NT2/D1 (cell line): ENCODE measurements around the gene TENM4.

Experiments
- DNase-seq: peaks from one replicate; pipeline ENCODE4 v3.0.0-alpha.2; 2011; ENCODE audit warnings: low read depth, low spot score
- H3K27me3 ChIP-seq: 2 replicates; pipeline ENCODE4 v1.6.0; 2011; ENCODE audit warnings: mild to moderate bottlenecking; ENCODE audit not compliant: insufficient read length, insufficient read depth
- H3K36me3 ChIP-seq: 2 replicates; pipeline ENCODE4 v1.6.1; 2011; ENCODE audit warnings: mild to moderate bottlenecking, low read length, mixed read lengths; ENCODE audit not compliant: insufficient read depth, insufficient read length
- H3K4me1 ChIP-seq: 2 replicates; pipeline ENCODE4 v1.5.1; 2011; ENCODE audit not compliant: insufficient read depth, insufficient read length
- H3K4me3 ChIP-seq: 2 replicates; pipeline ENCODE4 v1.5.1; 2011; ENCODE audit warnings: low read depth; ENCODE audit not compliant: insufficient read length
- H3K9ac ChIP-seq: 2 replicates; pipeline ENCODE4 v1.6.0; 2011; ENCODE audit warnings: low read depth; ENCODE audit not compliant: insufficient read length
- H3K9me3 ChIP-seq: 2 replicates; pipeline ENCODE4 v1.5.1; 2011; ENCODE audit warnings: mild to moderate bottlenecking, low read length; ENCODE audit not compliant: insufficient read depth
- SUZ12 ChIP-seq: IDR thresholded peaks from 2 replicates; pipeline ENCODE4 v1.6.1; 2011; ENCODE audit not compliant: insufficient read length, insufficient read depth; ENCODE audit errors: extremely low read depth
- YY1 ChIP-seq: IDR thresholded peaks from 2 replicates; pipeline ENCODE4 v1.6.1; 2011; ENCODE audit not compliant: insufficient read length, insufficient read depth
- ZNF274 ChIP-seq: IDR thresholded peaks from 2 replicates; pipeline ENCODE4 v1.6.1; 2011; ENCODE audit warnings: mild to moderate bottlenecking, low read depth, low read length

Gene TENM4

DNA sequence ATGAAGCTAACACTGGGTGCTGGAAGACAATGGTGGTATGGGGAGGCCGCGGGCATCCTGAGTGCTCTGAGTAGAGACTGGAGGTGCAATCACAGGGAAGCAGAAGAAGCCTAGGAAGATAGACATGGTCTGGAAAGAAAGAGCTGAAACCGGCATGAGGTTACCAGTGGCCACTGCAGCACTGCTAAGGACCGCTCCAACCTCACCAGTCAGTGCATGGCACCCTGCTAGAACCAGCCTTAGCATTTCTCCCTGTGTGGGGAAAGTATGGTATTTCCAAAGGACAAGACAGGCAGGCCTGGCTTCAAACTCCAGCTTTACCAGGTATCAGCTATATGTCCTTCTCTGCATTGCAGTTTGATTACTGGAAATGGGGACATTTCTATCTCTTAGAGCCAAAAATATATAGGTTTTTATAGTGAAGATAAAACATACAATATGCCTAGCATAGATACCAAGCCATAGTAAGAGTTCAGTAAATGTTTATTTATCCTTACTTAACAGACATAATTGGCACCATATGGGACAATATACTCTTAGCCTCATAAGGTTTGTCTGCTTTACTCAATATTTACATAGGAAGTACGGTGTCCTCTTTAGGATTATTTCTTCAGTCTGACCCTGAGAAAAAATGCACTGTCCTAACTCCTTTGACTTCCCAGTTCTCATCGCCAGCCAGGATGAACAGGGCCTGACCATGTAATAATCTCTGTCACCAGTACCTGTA lies 231.1 kb downstream of the TENM4 start:
- Histone ChIP-seq H3K36me3 (no peaks in the 10 kb centered on the region), H3K9ac (no peak overlapping the region), H3K4me1 (no peaks in the 10 kb centered on the region), H3K27me3 (no peaks in the 10 kb centered on the region), H3K4me3 (no peak overlapping the region), H3K9me3 (no peaks in the 10 kb centered on the region)
- no peak for DNase-seq
- no peak for TF ChIP-seq ZNF274
- no peak for TF ChIP-seq SUZ12
- TF ChIP-seq YY1 = no peak

DNA sequence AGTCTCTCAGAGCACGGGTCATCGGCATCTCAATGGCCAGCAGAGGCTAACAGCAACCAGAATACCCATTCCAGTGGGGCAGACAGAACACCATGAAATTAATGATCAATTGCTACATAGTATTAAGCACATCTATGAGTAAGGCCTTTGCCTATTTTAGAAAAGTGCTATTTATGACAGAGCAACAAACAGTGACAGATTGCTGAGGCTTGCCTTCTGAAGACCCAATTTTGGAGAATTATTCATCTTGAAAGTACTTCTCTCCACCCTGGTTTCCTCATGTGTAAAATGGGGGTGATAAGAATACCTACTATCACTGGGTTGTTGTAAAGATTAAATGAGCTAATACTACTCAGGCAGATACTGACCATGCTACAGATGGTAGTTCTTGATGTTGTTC lies 232.7 kb downstream of the TENM4 start:
- Histone ChIP-seq H3K9me3 (no peaks in the 10 kb centered on the region), H3K4me3 (no peak overlapping the region), H3K36me3 (no peaks in the 10 kb centered on the region), H3K27me3 (no peaks in the 10 kb centered on the region), H3K9ac (no peak overlapping the region), H3K4me1 (no peaks in the 10 kb centered on the region)
- TF ChIP-seq YY1 (no peak), ZNF274 (no peak), SUZ12 (no peak)
- DNase-seq = no peak

DNA sequence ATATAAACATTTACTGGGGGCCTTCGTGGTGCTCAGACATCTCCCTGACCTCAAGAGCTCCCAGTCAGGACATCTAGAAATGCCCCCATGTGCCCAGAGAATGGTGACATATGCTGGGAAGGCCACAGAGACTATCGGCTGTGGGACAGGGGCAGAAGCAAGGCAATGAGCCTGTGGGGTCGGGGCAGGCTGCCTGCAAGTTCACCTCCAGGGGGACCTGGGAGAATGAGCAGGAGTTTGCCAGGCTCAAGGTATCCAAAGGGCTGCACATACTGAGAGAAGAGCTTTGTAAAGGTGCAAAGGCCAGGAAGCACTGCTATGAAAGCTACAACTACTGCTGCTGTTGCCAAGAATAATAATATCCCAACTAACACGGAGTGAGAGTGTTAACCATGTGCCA lies 233.9 kb downstream of the TENM4 start:
- H3K27me3 ChIP-seq = no peaks in the 10 kb centered on the region
- TF ChIP-seq YY1 = no peak
- TF ChIP-seq ZNF274 = no peak
- no peak for TF ChIP-seq SUZ12
- H3K4me1 ChIP-seq = no peaks in the 10 kb centered on the region
- H3K36me3 ChIP-seq = no peaks in the 10 kb centered on the region
- H3K9me3 ChIP-seq = no peaks in the 10 kb centered on the region
- no peak for DNase-seq
- H3K4me3 ChIP-seq = no peak overlapping the region
- H3K9ac ChIP-seq = no peak overlapping the region

DNA sequence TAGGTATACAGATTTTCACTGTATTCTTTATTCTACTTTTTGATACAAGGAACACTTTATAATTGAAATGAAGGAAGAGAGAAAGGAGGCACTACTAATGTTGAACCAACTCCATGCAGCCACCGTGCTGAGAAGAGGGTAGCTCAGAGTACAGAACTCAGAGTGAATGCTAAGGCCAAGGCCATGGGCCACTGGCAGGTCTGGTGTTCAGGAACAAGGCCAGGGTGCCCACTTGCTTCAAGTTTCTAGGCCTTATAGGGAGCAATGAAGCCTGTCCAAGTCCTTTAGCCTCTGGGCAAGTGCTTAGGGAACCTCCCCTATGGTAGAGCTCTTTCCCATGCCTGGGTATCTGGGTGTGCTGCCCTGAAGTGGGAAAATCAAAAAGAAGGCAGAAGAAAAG lies 235.0 kb downstream of the TENM4 start:
- Histone ChIP-seq H3K36me3 (no peaks in the 10 kb centered on the region), H3K4me3 (no peak overlapping the region), H3K27me3 (no peaks in the 10 kb centered on the region), H3K9ac (no peak overlapping the region), H3K9me3 (no peaks in the 10 kb centered on the region), H3K4me1 (no peaks in the 10 kb centered on the region)
- no peak for DNase-seq
- TF ChIP-seq SUZ12 (no peak), YY1 (no peak), ZNF274 (no peak)

DNA sequence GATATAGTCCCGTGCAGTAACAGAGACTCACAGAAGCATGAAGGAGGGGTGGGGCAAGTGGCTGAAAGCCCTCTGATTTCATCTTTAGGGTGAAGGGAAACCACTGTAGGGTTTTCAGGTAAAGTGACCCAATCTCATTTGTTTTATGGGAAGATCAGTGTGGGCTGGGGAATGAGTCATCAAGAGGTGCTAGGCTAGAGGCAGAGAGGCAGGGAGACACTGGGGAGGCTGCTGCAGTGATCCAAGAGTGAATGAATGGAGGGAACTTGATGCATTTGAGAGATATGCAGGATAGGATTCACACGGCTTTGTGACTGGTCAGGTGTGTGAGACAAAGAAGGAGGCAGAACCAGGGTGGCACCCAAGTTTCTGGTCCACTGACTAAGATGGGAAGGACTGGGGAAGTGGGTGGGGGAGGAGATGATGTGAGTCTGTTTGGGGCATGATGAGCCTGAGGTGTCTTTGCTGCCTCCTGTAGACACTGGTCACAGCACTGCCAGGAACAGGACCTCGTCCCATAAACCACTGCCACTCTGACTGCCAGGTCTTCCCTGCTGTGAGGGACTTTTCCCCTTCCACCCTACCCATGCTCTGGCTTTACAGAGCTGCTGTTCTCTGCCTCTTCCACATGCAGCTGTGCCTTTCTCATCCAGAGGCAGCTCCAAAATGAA lies 239.0 kb downstream of the TENM4 start:
- Histone ChIP-seq H3K4me3 (no peak overlapping the region), H3K27me3 (no peaks in the 10 kb centered on the region), H3K9me3 (no peaks in the 10 kb centered on the region), H3K36me3 (no peaks in the 10 kb centered on the region), H3K4me1 (no peaks in the 10 kb centered on the region), H3K9ac (no peak overlapping the region)
- TF ChIP-seq SUZ12 (no peak), YY1 (no peak), ZNF274 (no peak)
- DNase-seq = no peak

DNA sequence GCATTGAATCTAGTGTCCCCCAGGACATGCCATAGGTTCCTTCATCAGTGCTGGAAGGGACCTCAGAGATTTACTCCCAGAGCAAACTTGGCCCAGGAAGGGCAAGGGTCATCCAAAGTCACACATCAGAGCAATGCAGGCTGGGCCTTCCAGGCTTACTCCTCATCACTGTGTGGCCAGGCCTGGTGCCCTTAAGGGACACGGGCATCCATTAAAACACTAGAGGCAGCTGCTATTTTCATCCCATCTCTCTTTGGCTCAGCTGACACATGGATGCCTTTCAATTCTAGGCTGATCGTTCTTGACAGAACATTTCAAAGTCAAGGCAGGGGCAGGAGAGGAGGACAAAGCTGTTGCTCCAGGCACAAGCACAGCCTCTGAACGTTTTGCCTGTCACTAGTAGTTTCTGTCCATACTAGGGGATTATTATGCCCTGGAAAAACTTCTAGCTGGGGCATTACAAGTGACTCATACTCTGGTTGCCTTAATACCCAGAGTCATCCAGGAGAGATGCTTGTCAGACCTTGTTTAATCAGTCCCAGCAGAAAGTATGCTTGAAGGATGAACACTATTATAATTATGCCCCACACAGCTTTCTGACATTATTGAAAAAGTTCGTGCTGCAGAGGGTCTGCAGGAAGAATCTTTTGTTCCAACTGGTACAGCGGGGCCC lies 240.3 kb downstream of the TENM4 start:
- no peaks in the 10 kb centered on the region for H3K36me3 ChIP-seq

DNA sequence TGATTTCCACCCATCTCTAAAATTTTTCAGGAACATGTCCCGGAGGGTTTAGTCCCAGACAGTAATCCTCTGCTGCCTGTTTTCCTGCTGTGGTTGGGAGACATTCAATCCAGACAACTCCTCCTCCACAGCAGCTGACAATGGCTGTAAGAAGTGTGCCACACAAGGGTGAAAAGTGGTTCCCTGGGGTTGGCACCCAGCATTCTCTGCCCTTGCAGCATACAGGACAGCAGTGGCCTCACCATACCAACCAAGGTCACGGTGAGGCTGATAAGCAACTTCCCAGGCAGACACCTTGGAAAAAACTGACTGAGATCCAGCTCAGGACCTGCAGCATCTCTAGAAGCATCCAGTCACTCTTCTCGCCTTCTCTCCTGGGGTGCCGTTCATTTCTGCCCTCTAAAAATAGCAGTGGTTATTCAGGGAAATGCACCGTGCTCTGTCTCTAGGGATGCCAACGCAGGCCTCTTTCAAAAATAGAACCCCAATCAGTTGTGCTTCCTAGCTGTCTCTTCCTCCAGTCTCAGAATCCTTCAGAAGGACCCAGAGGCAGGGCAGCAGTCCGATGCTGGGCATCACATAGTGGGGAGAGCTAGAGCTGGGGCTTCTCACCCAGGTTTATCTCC lies 241.0 kb downstream of the TENM4 start:
- no peaks in the 10 kb centered on the region for H3K27me3 ChIP-seq
- DNase-seq = no peak
- no peaks in the 10 kb centered on the region for H3K9me3 ChIP-seq
- no peaks in the 10 kb centered on the region for H3K4me1 ChIP-seq
- H3K36me3 ChIP-seq = no peaks in the 10 kb centered on the region
- TF ChIP-seq YY1 = no peak
- no peak overlapping the region for H3K4me3 ChIP-seq
- no peak overlapping the region for H3K9ac ChIP-seq

More for the DNA sequence above, 240.3 kb downstream of the TENM4 start:
- Histone ChIP-seq H3K27me3 (no peaks in the 10 kb centered on the region), H3K9ac (no peak overlapping the region), H3K9me3 (no peaks in the 10 kb centered on the region), H3K4me3 (no peak overlapping the region), H3K4me1 (no peaks in the 10 kb centered on the region)
- TF ChIP-seq YY1 (no peak), SUZ12 (no peak), ZNF274 (no peak)
- no peak for DNase-seq
